Skin epidermis (tissue), 12 donors: ENCODE measurements around the gene STIM1.
"Not testable (repeated sequence)": the region's sequence is repeated elsewhere in the genome, so short reads cannot be mapped to it uniquely, and the experiment has no call there.

Experiments used
- H3K27ac ChIP-seq, 21 experiments: fragments of 200-600 bp; sonication (generic) in 11 of 21; one replicate each; pipeline ENCODE4 v1.5.0; 2020; ENCODE audit warnings: mild to moderate bottlenecking in 3 of 21, inconsistent platforms in 2 of 21, moderate library complexity in 2 of 21
- H3K4me3 ChIP-seq, 7 experiments: fragments of 200-600 bp; sonication (generic) in 2 of 7; one replicate each; pipeline ENCODE4 v1.5.0; 2020; ENCODE audit warnings: inconsistent platforms in 2 of 7, mild to moderate bottlenecking in 2 of 7, moderate library complexity in 1 of 7

The STIM1 gene

DNA sequence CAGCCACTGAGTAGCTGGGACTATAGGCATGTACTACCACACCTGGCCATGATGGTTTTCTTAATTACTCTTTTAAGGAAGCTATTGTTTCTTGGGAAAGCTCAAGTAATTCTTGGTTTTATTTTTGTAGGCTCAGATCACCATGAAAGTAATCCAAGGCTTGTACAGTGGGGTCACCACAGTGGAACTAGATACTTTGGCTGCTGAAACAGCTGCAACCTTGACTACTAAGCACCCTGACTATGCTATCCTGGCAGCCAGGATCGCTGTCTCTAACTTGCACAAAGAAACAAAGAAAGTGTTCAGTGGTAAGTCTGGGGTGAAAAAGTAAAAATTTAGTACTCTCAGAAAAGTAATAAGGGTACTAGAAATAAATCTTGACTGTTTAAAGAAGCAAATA lies 250.5 kb downstream of the STIM1 start:
- H3K4me3 ChIP-seq = no peak overlapping the region

DNA sequence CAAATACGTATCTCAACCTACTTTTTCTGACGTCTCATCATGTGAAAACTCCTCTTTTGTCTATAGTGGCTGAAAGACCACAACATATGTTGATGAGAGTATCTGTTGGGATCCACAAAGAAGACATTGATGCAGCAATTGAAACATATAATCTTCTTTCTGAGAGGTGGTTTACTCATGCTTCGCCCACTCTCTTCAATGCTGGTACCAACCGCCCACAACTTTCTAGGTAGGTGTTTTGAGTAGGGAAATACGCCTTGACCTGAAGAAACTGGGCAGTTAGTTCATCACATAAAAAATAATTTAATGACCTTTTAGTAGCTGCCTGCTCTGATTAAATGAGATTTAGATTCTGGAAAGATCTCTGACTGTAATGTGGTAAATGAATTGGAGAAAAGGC lies 256.4 kb downstream of the STIM1 start:
- no peak overlapping the region for H3K4me3 ChIP-seq
- H3K27ac ChIP-seq = no peak overlapping the region

More for the DNA sequence above, 250.5 kb downstream of the STIM1 start:
- no peak overlapping the region for H3K27ac ChIP-seq

DNA sequence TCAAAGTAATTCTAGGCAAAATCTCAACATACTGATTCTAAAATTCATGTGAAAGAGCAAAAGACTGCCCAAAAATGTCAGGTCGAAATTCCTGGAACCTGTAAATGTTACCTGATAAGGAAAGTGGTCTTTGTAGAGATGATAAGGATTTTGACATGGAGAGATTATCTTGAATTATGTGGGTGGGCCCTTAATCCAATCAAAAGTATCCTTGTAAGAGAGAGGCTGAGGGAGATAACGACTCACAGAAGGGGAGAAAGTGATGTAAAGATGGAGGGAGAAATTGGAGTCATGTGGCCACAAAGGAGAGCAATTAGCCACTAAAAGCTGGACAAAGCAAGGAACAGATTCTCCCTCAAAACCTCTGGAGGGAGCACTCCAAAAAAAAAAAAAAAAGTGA lies 259.7 kb downstream of the STIM1 start:
- Histone ChIP-seq H3K27ac (no peak overlapping the region), H3K4me3 (no peak overlapping the region)

DNA sequence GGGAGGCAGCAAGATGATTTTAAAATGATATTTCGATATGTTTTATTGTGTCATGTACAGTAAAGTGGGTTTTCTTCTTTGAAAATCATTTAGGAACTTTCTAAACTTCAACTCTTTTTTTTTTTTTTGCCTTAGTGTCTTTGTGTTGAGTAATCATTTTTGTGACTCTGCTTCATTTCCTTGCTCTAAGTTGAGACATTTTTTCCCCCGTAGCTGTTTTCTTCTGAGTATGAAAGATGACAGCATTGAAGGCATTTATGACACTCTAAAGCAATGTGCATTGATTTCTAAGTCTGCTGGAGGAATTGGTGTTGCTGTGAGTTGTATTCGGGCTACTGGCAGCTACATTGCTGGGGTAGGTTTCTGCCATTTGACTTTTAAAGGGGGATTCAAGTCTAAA lies 262.6 kb downstream of the STIM1 start:
- no peak overlapping the region for H3K4me3 ChIP-seq
- no peak overlapping the region for H3K27ac ChIP-seq

DNA sequence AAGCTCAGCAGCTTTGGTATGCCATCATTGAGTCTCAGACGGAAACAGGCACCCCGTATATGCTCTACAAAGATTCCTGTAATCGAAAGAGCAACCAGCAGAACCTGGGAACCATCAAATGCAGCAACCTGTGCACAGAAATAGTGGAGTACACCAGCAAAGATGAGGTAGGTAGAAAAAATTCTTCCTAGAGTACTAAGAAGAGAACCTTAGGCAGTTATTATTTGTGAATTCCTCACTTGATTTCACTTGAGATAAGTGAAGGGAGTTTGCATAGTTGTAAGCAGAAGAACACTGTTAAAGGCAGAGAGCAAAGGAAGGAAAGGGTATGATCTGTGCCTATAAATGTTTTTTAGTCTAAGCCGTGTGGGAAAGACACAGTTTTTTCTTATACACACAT lies 267.8 kb downstream of the STIM1 start:
- H3K4me3 ChIP-seq = no peak overlapping the region
- no peak overlapping the region for H3K27ac ChIP-seq

DNA sequence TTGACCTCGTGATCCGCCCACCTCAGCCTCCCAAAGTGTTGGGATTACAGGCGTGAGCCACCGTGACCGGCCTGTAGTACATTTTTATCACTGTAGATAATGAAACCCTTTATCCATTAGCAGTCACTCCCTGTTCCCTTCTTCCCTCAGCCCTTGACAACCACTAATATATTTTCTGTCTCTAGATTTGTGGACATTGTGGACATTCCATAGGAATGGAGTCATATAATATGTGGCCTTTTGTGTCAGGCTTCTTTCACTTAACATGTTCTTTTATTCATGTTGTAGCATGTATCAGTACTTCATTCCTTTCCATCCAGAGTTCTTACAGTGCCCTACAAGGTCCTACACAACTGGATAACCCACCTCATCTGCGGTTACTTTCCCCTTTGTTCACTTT lies 269.7 kb downstream of the STIM1 start:
- Histone ChIP-seq H3K27ac (no peak overlapping the region), H3K4me3 (no peak overlapping the region)

DNA sequence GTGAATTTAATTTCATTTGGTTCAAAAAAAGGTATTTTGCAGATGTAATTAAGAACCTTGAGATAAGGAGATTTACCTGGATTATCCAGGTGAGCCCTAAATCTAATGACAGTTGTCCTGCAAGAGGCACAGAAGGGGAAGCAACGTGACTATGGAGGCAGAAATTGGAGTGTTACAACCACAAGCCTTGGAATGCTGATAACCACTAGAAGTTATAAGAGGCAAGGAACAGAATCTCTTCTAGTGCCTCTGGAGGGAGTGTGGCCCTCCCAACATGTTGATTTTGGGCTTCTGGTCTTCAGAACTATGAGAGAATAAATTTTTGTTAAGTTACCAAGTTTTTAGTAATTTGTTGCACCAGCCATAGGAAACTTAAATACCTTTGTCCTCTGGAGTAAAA lies 271.9 kb downstream of the STIM1 start:
- H3K27ac ChIP-seq = no peak overlapping the region
- no peak overlapping the region for H3K4me3 ChIP-seq

DNA sequence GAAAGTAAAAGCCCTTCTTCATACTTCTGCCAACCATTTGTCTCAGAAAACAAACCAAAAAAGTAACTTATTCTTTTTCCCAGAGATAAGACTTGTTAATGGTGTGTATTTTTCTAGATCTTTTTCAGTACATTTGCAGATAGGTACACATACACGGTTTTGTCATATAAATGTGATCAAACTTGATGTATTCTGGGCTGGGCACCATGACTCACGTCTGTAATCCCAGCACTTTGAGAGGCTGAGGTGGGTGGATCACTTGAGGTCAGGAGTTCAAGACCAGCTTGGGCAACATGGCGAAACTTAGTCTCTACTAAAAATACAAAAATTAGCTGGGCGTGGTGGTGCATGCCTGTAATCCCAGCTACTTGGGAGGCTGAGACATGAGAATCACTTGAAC lies 274.8 kb downstream of the STIM1 start:
- H3K27ac ChIP-seq, H3K4me3 ChIP-seq: not testable (repeated sequence)

DNA sequence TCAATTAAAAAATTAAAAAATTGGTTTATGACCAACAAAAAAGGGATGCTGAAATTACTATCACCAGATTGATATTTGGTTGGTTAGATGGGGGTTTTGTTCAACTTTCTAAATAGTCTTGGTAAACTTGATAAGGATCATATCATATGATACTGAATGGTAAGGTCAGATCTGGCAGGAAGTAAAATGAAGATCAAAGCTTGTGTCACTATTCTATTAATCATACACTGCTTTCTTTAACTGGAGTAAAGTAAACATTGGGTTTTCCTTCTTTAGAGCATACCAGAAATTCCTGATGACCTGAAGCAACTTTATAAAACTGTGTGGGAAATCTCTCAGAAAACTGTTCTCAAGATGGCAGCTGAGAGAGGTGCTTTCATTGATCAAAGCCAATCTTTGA lies 279.3 kb downstream of the STIM1 start:
- no peak overlapping the region for H3K27ac ChIP-seq
- no peak overlapping the region for H3K4me3 ChIP-seq

DNA sequence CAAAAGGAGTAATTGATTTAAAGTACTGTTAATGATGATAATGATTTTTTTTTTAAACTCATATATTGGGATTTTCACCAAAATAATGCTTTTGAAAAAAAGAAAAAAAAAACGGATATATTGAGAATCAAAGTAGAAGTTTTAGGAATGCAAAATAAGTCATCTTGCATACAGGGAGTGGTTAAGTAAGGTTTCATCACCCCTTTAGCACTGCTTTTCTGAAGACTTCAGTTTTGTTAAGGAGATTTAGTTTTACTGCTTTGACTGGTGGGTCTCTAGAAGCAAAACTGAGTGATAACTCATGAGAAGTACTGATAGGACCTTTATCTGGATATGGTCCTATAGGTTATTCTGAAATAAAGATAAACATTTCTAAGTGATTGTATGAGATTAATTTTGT lies 283.0 kb downstream of the STIM1 start:
- no peak overlapping the region for H3K4me3 ChIP-seq

DNA sequence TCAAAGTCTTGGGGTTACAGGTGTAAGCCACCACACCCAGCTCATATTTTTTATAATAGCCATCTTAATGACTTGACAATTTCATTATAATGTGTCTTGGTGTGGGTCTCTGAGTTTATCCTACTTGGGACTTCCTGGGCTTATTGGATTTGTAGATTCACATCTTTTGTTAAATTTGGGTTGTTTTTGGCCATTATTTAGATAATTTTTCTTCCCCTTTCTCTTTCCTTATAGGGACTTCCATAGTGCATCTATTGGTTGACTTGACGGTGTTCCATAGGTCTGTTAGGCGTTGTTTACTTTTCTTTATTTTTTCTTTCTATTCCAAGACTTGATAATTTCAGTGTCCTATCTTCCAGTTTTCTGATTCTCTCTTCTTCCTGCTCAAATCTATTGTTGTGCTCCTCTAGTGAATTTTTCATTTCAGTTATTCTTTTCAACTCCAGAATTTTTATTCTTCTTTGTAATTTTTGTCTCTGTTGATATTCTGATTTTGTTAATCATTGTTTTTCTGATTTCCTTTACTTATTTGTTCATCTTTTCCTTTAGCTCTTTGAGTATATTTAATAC lies 284.7 kb downstream of the STIM1 start:
- H3K4me3 ChIP-seq = no peak overlapping the region
- no peak overlapping the region for H3K27ac ChIP-seq

More for the DNA sequence above, 283.0 kb downstream of the STIM1 start:
- H3K27ac ChIP-seq = no peak overlapping the region
